Activated CD8-positive, alpha-beta memory T cell treated with anti-CD3 and anti-CD28 coated beads for 48 hours (primary cell): Measurements from ENCODE around the gene REELD1.

ENCODE experiments used
- DNase-seq, 3 experiments: peaks; one replicate each; pipeline ENCODE4 v3.0.0-alpha.2; 2020; ENCODE audit warnings: low read depth in 2 of 3, low spot score in 2 of 3

REELD1 gene

DNA sequence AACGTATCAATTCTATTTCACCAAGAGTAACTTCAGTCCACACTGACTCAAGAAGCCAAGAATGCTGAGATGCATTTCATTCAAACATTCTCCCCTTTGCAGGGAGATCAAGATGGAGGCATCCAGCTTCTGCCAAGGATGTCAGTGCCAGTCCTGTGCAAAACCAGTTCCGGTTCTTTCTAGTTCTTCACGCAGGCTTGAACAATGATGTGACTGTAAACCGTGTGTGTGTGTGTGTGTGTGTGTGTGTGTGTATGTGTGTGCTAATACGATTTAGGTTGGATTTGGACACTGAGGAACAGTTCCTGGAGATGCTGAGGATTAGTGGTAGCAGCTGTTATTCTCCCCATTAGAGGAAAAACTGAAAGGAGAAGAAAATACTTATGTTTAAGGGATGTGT lies at the start of gene REELD1:
REELD1 (plus strand) TSS at position 301 of the 400 bp plus-strand sequence. CDS start 2,415 bp downstream, outside the sequence.
- DNase-seq = no peak

DNA sequence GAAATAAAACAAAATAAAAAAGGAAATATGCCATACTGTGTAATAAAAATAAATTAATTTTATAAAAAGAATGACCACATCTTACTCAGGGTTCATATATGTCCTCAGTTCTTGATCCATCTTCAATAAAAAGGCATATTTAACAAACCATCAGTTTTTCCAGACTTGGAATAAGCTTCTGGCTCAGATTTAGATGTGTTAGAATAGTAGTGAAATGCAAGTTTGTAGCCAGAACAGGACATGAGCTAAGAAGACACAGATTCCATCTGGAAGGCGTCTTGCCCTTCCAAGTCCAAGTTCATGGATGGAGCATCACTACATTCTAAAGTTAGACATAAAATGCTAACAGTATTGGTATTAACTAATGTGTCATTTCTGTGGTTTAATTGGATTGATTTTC lies 49.1 kb upstream of the REELD1 start:
- no peak for DNase-seq

DNA sequence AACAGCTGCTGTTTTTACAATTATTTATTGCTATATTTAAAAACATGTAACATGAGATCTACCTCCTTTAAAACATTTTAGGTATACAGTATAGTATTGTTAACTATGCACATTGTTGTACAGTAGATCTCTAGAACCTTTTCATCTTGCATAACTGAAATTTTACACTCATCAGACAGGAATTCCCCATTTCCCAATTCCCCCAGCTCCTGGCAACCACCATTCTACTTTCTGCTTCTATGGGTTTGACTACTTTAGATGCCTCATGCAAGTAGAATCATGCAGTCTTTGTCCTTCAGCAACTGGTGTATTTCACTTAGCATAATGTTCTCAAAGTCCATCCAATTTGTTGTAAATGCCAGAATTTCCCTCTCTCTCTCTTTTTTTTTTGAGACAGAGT lies 48.5 kb upstream of the REELD1 start:
- DNase-seq = no peak

DNA sequence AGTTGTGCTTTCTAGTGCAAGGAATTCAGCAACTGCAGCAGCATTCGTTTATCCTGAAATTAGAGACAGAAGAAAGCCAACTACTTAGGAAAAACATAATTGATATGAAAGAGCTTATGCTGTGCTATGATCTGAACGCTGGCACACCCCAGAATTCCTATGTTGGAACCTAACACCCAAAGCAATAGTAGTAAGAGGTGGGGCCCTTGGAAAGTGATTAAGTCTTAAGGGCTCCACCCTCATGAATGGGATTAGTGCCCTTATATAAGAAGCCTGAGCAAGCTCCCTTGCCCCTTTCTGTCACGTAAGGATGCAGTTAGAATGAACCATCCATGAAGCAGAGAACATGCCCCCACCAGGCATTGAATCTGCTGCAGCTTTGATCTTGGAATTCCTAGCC lies 44.2 kb upstream of the REELD1 start:
- no peak for DNase-seq

DNA sequence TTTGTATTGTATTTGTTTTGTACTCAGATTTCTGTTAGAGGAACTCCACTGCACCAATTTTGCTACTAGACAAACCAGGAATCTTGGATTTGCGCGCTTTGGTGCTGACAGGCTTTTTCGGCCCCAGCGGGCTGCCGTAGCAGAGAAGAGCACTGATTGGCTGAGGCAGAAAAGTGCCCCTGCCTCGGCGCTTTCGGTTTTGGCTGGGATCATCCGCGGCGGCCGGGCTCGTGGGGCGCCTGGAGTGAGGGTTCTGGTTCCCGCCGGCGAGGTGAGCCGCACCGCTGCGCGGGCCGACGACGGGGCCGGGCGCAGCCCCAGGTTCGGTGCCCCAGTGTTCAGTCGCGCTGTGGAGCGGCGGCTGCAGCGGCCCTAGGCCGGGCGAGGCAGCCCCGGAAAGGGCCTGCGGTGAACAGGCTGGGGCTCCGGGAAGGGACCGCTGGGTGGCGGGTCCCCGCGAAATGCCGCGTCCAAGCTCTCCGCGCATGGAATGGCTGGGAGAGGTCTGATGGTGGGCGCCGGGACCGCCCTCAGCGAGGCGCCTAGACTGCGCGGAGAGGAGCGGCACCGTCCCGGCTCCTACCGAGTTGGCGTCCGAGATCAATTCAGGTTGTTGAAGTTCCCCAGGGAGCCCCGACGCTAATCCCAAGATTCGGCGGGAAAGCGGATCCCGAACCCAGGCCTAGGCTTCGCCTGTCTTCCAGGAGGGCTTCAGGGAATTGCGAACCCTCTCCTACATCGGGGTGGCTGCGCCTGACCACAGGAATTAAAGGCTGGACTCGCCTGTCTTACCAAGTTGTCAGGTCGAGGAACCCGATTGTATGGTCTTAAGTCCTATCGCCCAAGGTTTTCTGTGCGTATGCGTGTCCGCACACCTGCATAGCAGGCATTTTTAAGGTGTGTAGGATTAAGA lies 38.5 kb upstream of the REELD1 start, which contains the start of gene LSM6:
LSM6 (plus strand) TSS at position 178 of the 913 bp plus-strand sequence. CDS start 7,204 bp downstream, outside the sequence.
- peak; percentile 63 to 71 (median 71) for DNase-seq

DNA sequence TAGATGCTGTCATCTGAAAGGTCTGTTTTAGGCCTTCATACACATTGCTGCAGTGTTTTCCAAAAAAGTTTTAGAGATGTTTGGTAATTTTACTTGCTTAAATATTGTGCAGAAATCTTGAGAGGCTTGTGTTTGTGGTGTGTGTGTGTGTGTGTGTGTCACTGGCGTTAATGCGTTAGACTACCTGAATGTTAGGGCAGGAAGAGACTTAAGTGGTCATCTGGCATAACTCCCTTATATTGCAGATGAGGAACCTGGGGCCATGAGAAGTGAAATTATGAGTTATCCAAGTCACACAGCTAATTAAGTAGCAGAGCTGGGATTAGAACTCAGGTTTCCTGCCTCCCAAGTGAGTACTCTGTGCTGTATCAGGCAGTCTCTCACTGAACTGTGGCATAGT lies 37.4 kb upstream of the REELD1 start:
- no peak for DNase-seq

DNA sequence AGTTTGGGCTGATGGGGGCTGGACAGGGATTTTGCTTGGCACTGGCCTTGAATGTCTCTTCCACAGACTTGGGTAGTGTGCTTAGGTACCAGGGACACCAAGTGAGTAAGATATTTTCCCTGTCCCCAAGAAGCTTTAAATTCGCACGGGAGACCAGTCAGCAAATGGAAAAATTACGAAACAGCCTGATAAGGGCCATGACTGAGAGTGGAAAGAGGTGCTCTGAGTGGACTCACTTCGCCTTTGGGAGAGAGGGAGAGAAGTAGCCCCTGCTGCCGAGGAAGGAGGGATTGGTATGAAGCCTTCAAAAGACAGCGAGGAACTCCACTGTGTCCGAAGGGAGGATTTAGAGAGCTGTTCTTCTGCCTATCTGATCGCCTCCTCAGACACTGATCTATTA lies 36.2 kb upstream of the REELD1 start:
- DNase-seq = no peak

DNA sequence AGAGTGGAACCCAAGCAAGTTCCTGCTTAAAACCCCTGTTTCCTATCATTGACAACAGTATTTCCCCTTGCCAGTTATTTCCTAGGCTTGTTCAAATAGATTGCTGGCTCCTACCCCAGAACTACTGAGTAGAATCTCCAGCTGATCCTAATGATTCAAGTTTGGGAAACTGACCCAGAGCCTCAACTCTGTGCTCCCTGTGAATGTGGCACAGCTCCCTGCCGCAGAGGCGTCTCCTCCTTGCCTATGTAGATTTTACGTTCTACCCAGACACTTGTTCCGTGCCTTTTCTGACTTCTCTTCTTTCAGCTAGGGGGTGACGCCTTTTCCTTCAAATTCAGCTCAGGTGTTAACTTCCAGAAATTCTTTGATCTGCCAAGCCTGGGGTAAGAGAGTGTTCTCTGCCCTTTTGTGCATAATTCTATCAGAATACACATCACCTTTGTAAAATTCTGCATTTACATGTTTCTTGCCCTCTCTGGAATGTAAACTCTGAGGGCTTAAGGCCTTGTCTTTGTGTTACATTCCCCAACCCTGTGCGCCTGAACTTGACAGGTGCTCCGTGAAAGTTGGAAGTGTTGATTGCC lies 34.5 kb upstream of the REELD1 start:
- DNase-seq = no peak

DNA sequence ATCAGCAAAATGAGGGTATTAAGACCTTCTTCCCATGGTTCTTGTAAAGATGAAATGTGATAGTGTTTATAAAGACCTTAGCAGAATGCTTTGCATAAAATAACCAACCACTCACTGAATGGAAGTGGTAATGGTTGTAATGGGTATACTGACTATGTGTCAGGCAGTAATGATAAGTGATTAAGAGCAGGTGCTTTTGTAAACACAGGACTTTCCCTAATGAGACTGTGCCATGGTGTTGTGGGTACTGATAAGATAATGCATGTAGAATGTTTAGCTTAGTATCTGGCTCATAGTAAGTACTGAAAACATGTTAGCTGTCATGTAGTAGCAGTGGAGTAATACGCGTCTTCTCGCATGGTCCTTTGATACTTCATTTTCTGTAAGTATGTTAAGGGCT lies 31.9 kb upstream of the REELD1 start:
- no peak for DNase-seq

DNA sequence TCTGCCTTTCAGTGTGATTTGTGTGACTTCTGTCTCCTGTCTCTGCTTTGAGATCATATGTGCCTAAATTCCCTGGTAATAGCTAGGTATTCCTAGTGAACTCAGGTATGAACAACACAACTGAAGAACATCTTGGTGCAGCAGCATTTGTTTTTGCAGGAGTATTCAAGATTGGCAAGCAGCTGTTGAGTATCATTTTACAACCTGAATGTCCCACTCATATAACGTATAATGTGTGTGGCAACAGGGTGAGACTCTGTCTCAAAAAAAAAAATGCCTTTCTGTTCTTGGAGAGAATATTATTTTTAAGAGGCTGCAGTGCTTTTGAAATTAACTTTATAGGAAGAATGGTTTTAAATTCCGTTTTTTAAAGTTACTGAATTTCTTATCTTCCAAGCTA lies 31.1 kb upstream of the REELD1 start:
- no peak for DNase-seq

DNA sequence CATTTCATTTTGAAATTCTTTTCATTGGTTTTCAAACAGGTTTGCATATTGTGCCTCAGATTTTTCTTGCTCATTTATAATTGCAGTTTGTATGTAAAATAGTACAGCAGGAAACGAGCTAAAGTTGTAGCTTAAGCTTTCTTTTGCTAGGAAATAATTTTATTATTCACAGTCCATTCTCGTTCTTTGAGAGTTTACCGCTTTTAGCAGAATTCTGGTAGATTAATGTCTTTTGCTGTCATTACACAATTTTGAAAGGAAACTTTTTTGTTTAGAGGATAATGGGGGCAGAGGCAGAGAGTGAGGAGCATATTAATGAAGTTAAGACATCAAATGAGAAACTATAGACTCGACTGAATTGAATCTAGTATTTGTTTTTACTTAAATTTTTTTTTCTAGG lies 28.3 kb upstream of the REELD1 start:
- DNase-seq = no peak

DNA sequence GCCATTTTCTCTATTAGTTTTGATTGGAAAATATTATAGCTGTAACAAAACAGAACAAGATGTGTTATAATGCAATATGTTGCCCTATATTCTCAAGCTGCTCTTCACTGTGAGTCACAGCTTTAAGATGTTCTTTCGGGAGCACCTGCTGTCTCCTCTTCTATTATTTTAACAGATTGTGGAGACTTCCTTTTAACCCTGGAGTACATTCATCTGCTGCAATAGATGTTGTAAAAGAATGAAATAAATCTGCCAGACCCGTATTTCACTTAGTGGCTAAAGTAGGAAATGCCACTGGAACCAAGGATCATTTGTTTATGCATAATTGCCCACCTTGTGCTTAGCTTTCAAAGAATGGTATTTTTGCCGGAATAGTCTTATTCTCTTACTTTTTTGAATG lies 27.7 kb upstream of the REELD1 start:
- DNase-seq = no peak

DNA sequence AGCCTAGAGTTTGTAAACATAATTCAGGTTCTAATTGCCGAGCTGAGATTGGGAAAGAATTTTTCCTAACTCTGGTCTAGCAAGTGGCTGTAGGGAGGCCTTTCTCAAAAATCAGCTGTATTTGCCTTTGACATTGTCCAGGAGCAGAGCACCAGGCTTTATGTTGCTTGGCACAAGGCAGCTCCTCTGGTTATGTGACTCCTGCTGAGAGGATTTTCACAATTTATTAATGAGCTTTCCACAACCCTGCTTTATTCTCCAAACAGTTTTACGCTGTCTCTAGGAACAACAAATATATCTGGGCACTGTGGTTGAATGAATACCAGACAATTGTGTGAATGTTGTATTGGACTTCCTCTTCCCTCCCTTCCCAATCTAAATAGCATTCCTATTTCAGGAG lies 23.9 kb upstream of the REELD1 start:
- no peak for DNase-seq

DNA sequence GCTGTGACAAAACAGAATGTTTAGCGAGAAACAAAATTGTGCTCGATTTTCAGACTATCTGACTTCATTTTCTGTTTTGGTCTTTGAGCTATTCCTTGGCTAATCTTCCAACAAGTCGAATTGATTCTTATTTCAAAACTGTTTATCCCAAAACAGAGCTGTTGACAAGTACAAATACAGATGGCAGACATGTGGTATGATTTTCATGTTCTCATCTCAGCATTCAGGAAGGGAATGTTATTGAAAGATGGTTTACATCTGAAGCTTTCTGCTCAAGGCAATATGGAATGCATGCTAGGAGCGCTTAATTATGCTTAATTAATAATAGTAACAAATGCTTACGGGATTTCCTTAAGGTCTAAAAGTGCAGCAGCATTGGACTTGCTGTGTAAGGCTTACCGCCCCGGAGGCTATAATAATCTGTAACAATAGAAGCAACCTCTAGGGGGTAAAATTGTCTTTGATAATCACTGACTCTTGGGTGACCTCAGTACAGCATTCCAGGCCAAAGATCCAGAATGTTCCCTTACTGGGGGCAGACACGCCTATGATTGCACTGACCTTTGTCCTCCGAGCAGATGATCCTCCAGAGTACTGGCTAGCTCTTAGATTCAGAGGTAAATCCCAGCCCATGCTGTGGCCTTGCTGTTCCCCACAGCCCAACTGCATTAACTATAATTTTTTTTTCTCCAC lies 22.4 kb upstream of the REELD1 start:
- no peak for DNase-seq

DNA sequence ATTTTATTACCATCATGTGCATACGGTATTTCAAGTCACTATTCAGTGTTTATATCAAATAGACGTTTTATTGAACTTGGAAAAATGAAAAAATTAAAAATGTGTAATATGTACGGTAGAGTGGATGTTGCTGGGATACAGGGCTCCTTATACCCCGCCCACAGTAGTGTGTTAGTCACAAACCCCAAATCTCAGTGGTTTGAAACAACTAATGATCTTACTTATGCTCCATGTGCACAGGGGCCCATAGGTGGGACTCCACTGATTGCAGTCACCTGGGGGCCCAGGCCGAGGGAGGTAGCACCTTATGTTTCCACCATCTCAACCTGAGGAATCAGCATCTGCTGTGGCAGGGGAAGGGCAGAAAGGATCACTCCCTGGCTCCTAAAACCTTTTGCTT lies 20.7 kb upstream of the REELD1 start:
- no peak for DNase-seq

DNA sequence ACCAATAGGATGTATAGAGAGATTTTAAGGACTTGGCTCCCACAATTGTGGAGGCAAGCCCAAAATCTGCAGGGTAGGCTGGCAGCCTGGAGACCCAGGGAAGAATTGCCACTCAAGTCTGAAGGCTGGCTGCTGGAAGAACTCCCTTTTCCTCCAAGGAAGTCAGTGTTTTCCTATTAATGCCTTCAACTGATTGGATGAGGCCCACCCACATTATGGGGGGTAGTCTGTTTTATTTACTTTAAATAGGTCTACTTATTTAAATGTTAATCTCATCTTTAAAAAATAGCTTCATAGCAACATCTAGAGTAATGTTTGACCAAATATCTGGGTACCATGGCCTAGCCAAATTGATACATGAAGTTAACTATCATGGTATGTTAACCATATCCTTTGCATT lies 20.1 kb upstream of the REELD1 start:
- no peak for DNase-seq

DNA sequence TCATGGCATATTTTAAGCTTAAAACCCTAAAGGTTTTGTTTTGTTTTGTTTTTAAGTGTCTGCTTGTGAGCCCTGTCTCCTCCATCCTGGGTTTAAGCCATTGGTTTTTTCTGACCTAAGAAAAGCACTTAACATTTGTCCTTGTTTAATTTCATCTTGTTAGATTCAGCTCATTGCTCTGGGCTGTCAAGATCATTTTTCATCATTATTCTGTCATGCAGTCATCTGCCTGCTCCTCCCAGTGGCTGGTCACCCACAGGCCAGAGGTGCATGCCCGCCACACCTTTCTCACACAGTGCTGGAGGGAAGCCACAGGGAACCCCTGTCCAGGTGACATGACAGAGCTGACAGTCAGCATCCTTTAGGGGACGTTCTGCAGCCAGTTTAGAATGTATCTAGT lies 11.7 kb upstream of the REELD1 start:
- DNase-seq = no peak

DNA sequence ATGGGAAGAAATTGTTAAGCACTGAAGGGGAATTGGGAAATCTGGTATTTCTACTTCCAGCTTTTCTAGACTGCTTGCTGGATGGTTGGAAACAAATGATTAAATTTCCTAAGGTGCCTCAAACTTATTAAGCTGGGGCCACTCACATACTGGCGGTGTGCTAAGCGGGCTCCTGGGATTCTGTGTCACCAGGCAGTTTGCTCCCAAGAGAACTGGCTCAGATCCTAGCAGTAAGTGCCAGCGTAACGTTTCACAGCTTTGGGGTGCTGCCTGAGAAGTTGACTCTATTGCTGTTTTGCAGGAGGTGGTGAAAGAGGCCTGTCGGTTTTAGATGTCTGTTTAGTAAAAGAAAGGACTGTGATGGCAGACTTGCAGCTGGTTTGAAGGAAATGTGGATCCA lies 6.9 kb upstream of the REELD1 start:
- no peak for DNase-seq

DNA sequence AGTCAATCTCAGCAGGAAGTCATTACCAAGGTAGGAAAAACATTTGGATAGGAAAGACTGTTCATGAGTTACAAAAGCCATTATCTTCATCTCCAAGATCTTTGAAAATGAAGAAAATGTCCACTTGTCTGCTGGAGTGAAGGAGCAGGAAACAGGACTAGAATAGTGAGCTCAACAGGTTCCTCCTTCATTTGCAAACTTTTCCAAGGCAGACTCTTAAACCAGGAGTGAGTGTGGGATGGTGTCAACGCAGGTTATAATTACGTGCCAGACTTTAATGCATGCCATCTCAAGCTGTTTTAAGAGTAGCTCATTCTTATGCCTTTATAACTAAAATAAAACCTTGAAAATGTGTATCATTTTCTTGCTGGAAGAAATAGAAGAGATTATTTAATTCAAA lies 3.4 kb upstream of the REELD1 start:
- DNase-seq = no peak

DNA sequence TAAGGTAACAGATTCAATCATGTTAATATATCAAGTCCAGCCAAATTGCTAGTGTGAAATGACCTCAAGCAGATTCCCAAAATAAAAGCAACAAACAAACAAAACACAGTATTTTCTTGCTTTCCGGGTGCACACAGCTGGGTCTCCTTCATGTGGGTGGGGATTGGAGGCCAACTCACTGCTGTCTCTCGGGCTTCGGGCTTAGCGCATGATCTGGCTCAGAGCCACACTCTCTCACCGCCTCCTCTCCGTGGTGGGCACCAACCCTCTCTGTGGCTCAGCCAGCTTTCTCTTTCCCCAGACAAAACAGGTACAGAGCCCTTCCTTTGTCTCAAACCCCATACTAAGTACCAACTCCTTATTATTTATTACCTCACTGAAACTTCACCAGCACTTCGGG lies 2.9 kb upstream of the REELD1 start:
- no peak for DNase-seq

DNA sequence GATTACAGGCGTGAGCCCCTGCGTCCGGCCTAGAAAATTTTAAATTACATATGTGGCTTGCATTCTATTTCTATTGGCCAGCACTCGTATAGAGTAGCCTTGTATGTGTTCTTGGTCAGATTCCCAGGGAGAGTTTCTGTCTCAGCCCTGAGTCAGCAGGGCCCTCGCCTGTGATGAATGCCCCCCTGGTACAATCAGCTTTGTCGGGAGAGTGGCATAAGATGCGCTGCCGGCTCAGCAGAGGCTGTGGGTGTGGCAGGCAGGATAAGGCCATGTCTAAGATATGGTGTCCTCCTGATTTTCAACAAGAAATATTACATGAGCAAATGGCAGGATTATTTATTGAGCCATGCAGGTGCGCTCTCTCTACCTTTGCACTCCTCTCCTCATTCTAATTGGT lies 1.6 kb upstream of the REELD1 start:
- no peak for DNase-seq

DNA sequence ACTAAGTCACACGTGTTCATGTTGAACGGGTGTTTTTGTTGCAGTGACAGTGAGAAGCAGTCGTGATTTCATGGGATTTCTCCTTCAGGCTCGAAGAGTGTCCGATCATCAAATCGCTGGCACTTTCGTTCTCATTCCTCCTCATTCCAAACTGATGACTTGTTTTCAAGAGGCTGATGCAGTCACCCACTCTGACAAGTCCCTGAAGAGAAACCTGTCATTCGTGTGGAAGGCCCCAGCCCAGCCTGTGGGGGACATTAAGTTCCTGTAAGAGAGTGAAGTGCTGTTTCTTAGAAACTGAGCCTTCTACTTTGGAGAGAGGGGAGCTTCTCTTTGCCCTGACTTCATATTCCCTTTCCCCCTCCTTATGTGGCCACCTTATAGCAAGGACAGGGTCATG lies 8.0 kb downstream of the REELD1 start:
- DNase-seq = no peak
